HEK293 (cell line): Measurements from ENCODE around the gene SWAP70.

Experiments
- CTCF ChIA-PET: fragments of 350-600 bp; formaldehyde crosslinking; extraction: SDS; loops from one replicate; lab custom pipeline; 2021; ENCODE audit warnings: antibody characterized with exemption; lab: Yijun Ruan, JAX
- POLR2A ChIA-PET: fragments of 300-600 bp; formaldehyde crosslinking; extraction: SDS; loops from one replicate; lab custom pipeline; 2020; ENCODE audit warnings: antibody characterized with exemption, inconsistent platforms; lab: Yijun Ruan, JAX
- H3K27ac ChIP-seq: fragments of 200-500 bp; sonication (Bioruptor generic); 2 replicates; pipeline ENCODE4 v1.5.1; 2014; ENCODE audit warnings: low read depth, low read length, control low read depth, inconsistent platforms; ENCODE audit errors: extremely low read depth
- H3K36me3 ChIP-seq, 2 experiments: fragments of 200-500 bp in 1 of 2; sonication (Bioruptor generic) in 1 of 2; 1 replicate in 1 of 2; 2 replicates in 1 of 2; pipeline ENCODE4 v1.5.1; 2014 to 2017; ENCODE audit warnings: inconsistent platforms in 2 of 2, low read length in 2 of 2; ENCODE audit not compliant: control insufficient read depth in 2 of 2, insufficient read depth in 1 of 2
- H3K4me1 ChIP-seq: fragments of 200-500 bp; sonication (Bioruptor generic); 2 replicates; pipeline ENCODE4 v1.5.1; 2014; ENCODE audit warnings: mild to moderate bottlenecking, low read length, inconsistent platforms; ENCODE audit not compliant: control insufficient read depth, insufficient read depth
- H3K4me3 ChIP-seq: 2 replicates; pipeline ENCODE4 v1.5.1; 2011; ENCODE audit warnings: low read depth, mild to moderate bottlenecking, control low read depth, low read length, moderate library complexity
- H3K9me3 ChIP-seq: fragments of 200-500 bp; sonication (Bioruptor generic); 2 replicates; pipeline ENCODE4 v1.5.1; 2014; ENCODE audit warnings: low read depth, low read length, inconsistent platforms; ENCODE audit not compliant: control insufficient read depth, insufficient read depth
- SCRT2 ChIP-seq: fragments of 450-650 bp; formaldehyde crosslinking; IDR thresholded peaks from 2 replicates; pipeline ENCODE4 v1.5.1; 2016; ENCODE audit warnings: missing biosample characterization, missing genetic modification characterization
- ZNF121 ChIP-seq: fragments of 450-650 bp; formaldehyde crosslinking; IDR thresholded peaks from 2 replicates; pipeline ENCODE4 v1.5.1; 2016; ENCODE audit warnings: missing biosample characterization, missing genetic modification characterization
- ZNF274 ChIP-seq, 2 experiments: fragments of 200-500 bp in 1 of 2; fragments of 450-650 bp in 1 of 2; sonication (Bioruptor generic) in 1 of 2; formaldehyde crosslinking in 1 of 2; IDR thresholded peaks; 2 replicates each; pipeline versions ENCODE4 v1.5.1 to v1.6.1; 2014 to 2016; ENCODE audit warnings: borderline replicate concordance in 1 of 2, inconsistent platforms in 1 of 2, low read length in 1 of 2, missing biosample characterization in 1 of 2, missing genetic modification characterization in 1 of 2
- ZNF561 ChIP-seq: fragments of 450-650 bp; IDR thresholded peaks from 2 replicates; pipeline ENCODE4 v1.5.1; 2018; ENCODE audit warnings: missing biosample characterization, missing genetic modification characterization, borderline replicate concordance
- ZNF670 ChIP-seq: fragments of 450-650 bp; formaldehyde crosslinking; IDR thresholded peaks from 2 replicates; pipeline ENCODE4 v1.5.1; 2016; ENCODE audit warnings: missing biosample characterization, missing genetic modification characterization, low read depth
- ZNF791 ChIP-seq: fragments of 450-650 bp; formaldehyde crosslinking; IDR thresholded peaks from 2 replicates; pipeline ENCODE4 v1.5.1; 2016; ENCODE audit warnings: missing biosample characterization, missing genetic modification characterization
- TF ChIP-seq, protein P1 (sequence below): fragments of 450-650 bp; formaldehyde crosslinking; IDR thresholded peaks from 2 replicates; pipeline ENCODE4 v1.5.1; 2016; ENCODE audit warnings: missing biosample characterization, missing genetic modification characterization, low read depth
- TF ChIP-seq, protein P2 (sequence below): IDR thresholded peaks from 2 replicates; pipeline ENCODE4 v1.6.1; 2011; ENCODE audit warnings: mild to moderate bottlenecking, low read depth, low read length, borderline replicate concordance
- TF ChIP-seq, protein P3 (sequence below): fragments of 450-650 bp; formaldehyde crosslinking; IDR thresholded peaks from 2 replicates; pipeline ENCODE4 v1.5.1; 2016; ENCODE audit warnings: missing biosample characterization, missing genetic modification characterization, borderline replicate concordance
- TF ChIP-seq, protein P4 (sequence below): fragments of 450-650 bp; formaldehyde crosslinking; IDR thresholded peaks from 2 replicates; pipeline ENCODE4 v1.5.1; 2017; ENCODE audit warnings: missing biosample characterization, missing genetic modification characterization
- TF ChIP-seq, protein P5 (sequence below): fragments of 450-650 bp; formaldehyde crosslinking; IDR thresholded peaks from 2 replicates; pipeline ENCODE4 v1.5.1; 2017; ENCODE audit warnings: missing biosample characterization, missing genetic modification characterization

The SWAP70 gene

DNA sequence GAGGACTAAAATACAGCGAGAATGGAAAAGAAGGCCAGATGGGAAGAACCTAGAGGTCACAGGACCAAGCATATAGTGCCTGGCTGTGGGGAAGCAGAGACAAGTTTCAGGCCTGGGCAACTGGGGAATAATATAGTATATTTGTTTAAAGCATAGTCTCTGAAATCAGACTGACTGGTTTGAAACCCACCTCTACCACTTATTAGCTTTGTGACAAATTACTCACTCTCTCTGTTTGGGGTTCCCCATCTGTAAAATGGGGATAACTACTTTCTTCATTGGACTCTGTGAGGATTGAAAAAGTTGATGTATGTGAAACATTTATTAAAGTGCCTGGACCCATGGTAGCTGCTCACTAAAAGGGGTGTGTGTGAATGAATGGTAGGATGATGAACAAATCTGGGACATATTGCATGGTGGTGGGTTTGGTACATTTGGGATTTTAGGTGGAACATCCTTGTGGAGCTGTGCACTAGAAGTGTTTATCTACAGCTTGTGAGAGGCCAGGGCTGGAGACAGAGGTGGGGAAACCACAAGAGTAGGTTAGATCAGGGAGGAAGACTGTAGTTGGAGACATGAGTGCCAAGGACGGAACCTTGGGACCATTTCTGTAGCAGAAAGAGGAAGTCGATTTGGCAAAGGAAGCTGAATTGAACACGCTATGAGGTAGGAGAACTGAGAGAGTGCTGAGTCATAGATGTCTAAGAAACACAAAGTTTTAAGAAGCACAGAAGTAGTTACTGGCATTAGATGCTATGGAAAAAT lies 52.6 kb downstream of the SWAP70 start (continued):
- no peak for TF ChIP-seq ZNF670 (tag by site-specific recombination)

DNA sequence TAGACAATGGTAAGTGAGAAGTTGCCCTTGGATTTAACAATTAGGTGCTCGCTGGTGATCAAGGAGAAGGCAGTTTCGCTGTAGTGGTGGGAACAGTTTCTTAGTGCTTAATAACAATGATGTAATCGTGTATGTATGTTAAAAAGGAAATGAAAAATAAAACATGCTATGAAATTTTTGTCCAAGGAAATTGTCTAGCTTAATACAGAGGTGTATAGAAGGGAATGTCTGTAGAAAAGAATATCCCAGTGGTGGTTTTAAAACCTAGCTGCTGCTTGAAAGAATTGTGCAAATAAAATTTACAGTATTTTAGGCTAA lies 53.1 kb downstream of the SWAP70 start:
- CTCF ChIA-PET, result interaction anchor here (0.6 to 1.6 kb wide), 5 partner anchors 41 to 141 kb away, joined by 3 to 5 read pairs (median 3); no protein-coding TSS in a partner anchor
- TF ChIP-seq ZNF791, result no peak
- TF ChIP-seq, protein P1, sequence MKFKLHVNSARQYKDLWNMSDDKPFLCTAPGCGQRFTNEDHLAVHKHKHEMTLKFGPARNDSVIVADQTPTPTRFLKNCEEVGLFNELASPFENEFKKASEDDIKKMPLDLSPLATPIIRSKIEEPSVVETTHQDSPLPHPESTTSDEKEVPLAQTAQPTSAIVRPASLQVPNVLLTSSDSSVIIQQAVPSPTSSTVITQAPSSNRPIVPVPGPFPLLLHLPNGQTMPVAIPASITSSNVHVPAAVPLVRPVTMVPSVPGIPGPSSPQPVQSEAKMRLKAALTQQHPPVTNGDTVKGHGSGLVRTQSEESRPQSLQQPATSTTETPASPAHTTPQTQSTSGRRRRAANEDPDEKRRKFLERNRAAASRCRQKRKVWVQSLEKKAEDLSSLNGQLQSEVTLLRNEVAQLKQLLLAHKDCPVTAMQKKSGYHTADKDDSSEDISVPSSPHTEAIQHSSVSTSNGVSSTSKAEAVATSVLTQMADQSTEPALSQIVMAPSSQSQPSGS (tag by site-specific recombination), result peak; percentile 32; the same call in 1 of the 2 replicates
- TF ChIP-seq, protein P2, sequence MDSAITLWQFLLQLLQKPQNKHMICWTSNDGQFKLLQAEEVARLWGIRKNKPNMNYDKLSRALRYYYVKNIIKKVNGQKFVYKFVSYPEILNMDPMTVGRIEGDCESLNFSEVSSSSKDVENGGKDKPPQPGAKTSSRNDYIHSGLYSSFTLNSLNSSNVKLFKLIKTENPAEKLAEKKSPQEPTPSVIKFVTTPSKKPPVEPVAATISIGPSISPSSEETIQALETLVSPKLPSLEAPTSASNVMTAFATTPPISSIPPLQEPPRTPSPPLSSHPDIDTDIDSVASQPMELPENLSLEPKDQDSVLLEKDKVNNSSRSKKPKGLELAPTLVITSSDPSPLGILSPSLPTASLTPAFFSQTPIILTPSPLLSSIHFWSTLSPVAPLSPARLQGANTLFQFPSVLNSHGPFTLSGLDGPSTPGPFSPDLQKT, result no peak
- TF ChIP-seq, all 188 proteins: peak for 1
- Histone ChIP-seq H3K27ac (no peak overlapping the region), H3K36me3 (peaks cover 0 to 18% of the 10 kb centered on the region in 2 experiments; a peak in 1 of 3 replicates), H3K9me3 (no peaks in the 10 kb centered on the region), H3K4me1 (no peaks in the 10 kb centered on the region), H3K4me3 (no peak overlapping the region)
- POLR2A ChIA-PET, result no interaction called here

DNA sequence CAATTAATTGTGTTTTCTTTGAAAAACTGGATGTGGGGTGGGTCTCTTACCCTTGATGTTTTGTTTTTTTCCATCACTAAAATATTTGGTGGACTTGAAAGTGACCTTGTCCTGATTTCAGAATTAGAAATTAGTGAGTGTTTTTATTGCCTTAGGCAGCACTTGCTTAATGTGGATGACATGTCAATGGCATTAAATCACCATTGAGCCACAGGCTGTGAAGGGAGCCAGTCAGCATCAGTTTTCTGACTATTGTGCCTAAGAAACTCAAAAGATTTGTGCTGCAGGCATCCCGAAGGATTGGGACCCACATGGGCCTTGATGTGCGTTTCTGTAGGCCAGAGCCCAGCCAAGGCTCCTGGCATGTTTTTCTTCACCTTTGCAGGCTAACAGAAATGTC lies 53.8 kb downstream of the SWAP70 start:
- TF ChIP-seq SCRT2 (tag by site-specific recombination), result 0 out of 2 replicates have a peak, but pooled peaks have one; percentile 3
- no peak for TF ChIP-seq ZNF561 (tag by site-specific recombination)
- TF ChIP-seq ZNF274 (IDR thresholded peaks at IDR 0.05; ENCODE audit: low read length), result no peak
- TF ChIP-seq ZNF274 (tag by site-specific recombination; IDR thresholded peaks at IDR 0.05; ENCODE audit: borderline replicate concordance), result no peak
- TF ChIP-seq ZNF121, result no peak
- TF ChIP-seq, protein P3, sequence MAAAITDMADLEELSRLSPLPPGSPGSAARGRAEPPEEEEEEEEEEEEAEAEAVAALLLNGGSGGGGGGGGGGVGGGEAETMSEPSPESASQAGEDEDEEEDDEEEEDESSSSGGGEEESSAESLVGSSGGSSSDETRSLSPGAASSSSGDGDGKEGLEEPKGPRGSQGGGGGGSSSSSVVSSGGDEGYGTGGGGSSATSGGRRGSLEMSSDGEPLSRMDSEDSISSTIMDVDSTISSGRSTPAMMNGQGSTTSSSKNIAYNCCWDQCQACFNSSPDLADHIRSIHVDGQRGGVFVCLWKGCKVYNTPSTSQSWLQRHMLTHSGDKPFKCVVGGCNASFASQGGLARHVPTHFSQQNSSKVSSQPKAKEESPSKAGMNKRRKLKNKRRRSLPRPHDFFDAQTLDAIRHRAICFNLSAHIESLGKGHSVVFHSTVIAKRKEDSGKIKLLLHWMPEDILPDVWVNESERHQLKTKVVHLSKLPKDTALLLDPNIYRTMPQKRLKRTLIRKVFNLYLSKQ, result no peak
- TF ChIP-seq, protein P4, sequence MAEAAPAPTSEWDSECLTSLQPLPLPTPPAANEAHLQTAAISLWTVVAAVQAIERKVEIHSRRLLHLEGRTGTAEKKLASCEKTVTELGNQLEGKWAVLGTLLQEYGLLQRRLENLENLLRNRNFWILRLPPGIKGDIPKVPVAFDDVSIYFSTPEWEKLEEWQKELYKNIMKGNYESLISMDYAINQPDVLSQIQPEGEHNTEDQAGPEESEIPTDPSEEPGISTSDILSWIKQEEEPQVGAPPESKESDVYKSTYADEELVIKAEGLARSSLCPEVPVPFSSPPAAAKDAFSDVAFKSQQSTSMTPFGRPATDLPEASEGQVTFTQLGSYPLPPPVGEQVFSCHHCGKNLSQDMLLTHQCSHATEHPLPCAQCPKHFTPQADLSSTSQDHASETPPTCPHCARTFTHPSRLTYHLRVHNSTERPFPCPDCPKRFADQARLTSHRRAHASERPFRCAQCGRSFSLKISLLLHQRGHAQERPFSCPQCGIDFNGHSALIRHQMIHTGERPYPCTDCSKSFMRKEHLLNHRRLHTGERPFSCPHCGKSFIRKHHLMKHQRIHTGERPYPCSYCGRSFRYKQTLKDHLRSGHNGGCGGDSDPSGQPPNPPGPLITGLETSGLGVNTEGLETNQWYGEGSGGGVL, result no peak
- TF ChIP-seq, protein P5, sequence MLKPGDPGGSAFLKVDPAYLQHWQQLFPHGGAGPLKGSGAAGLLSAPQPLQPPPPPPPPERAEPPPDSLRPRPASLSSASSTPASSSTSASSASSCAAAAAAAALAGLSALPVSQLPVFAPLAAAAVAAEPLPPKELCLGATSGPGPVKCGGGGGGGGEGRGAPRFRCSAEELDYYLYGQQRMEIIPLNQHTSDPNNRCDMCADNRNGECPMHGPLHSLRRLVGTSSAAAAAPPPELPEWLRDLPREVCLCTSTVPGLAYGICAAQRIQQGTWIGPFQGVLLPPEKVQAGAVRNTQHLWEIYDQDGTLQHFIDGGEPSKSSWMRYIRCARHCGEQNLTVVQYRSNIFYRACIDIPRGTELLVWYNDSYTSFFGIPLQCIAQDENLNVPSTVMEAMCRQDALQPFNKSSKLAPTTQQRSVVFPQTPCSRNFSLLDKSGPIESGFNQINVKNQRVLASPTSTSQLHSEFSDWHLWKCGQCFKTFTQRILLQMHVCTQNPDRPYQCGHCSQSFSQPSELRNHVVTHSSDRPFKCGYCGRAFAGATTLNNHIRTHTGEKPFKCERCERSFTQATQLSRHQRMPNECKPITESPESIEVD (tag by site-specific recombination), result peak; percentile 57; the same call in 1 of the 2 replicates
- CTCF ChIA-PET, result interaction anchor here (0.5 to 1.6 kb wide), 3 partner anchors 40 to 582 kb away, joined by 3 to 5 read pairs (median 4); no protein-coding TSS in a partner anchor
- POLR2A ChIA-PET, result no interaction called here
- Histone ChIP-seq H3K9me3 (no peaks in the 10 kb centered on the region), H3K4me1 (no peaks in the 10 kb centered on the region), H3K4me3 (no peak overlapping the region), H3K27ac (no peak overlapping the region), H3K36me3 (peaks cover 0 to 18% of the 10 kb centered on the region in 2 experiments; a peak in 1 of 3 replicates)
